Activated CD8-positive, alpha-beta T cell treated with anti-CD3 and anti-CD28 coated beads, Interleukin-2, amount 10 ng/mL, durations not matched to agents 7 days and 5 days (primary cell): ENCODE measurements around the gene DPP8. TPM values are rescaled to one million over a fixed set of nuclear protein-coding genes. Genes with fewer than 3 reads are reported as not detected.
"Not testable (repeated sequence)": the region's sequence is repeated elsewhere in the genome, so short reads cannot be mapped to it uniquely, and the experiment has no call there.

Source experiments
- ATAC-seq: fragments of 150-1000 bp; cut with Tn5 transposase; one replicate; pipeline ENCODE4 v1.10.0; 2021; ENCODE audit warnings: moderate library complexity
- CTCF ChIA-PET: fragments of 350-600 bp; sonication (Branson Sonifier 250); formaldehyde crosslinking; loops from one replicate; lab custom pipeline; 2021; ENCODE audit warnings: antibody characterized with exemption; lab: Charles Lee
- POLR2A ChIA-PET: fragments of 350-600 bp; sonication (Branson Sonifier 250); formaldehyde crosslinking; loops from one replicate; lab custom pipeline; 2021; ENCODE audit warnings: antibody characterized with exemption; lab: Charles Lee
- DNase-seq: peaks from one replicate; pipeline ENCODE4 v3.0.0-alpha.2; 2020
- H3K27ac Mint-ChIP-seq: one replicate; pipeline ENCODE4 v1.8.0; 2021; ENCODE audit warnings: mild to moderate bottlenecking, mixed read lengths
- H3K27me3 Mint-ChIP-seq: one replicate; pipeline ENCODE4 v1.8.0; 2021; ENCODE audit warnings: low read depth, mixed read lengths
- H3K36me3 Mint-ChIP-seq: one replicate; pipeline ENCODE4 v1.8.0; 2021; ENCODE audit warnings: low read depth, mixed read lengths
- H3K4me1 Mint-ChIP-seq: one replicate; pipeline ENCODE4 v1.8.0; 2021; ENCODE audit warnings: low read depth, mixed read lengths
- H3K4me3 Mint-ChIP-seq: one replicate; pipeline ENCODE4 v1.8.0; 2021; ENCODE audit warnings: mild to moderate bottlenecking, mixed read lengths
- H3K9me3 Mint-ChIP-seq: one replicate; pipeline ENCODE4 v1.8.0; 2022; ENCODE audit warnings: mixed read lengths; ENCODE audit not compliant: insufficient read depth
- total RNA-seq, 2 experiments: library from RNA; stranded (reverse); gene quantifications; one replicate each; pipeline ENCODE4 v1.2.3, GENCODE V29; 2021

Gene DPP8
- 10 to 100 TPM; 44.6 to 46.7 TPM for total RNA-seq

DNA sequence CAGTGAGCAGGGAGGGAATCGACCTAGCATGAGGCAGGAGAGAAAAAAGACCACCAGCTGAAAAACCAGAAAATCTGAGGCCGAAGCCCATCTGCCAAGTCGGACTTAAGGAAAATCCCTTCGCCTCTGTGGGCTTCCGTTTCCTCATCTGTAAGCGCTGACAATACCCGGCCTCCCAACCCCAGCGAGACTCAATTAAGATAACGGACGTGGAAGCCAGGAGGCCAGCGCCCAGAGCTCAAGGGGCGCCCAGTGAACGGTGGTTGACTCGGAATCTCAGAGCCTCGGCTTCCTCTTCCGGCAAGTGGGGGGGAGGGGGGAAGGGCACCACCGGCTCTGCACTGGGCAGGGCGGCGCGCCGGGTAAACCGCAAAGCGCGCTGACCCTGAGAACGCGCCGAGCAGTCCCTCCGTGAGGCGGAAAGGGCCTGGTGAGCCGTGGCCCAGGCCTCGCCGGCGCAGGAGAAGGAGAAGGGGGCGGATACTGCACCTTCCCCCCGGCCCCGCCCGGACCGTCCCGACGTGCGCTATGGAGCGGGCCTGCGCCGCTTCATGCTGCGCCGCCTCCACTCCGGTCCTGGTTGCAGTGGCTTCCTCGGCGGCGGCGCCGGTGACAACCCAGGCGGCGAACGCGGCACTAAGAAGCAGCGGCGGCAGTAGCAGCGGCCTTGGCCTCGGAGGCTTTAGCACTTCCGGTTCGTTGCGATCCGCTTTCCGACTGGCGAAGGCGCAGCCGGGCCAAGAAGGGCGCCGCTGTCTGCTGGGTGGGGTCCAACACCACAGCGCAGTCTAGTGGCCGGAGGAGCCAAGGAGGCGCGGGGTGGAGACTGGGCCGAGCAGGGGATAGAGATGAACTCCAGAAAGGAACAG, at the start of gene DPP8:
TSS of gene DPP8 (minus strand) at position 693 of the 869 bp plus-strand sequence. CDS start 5,136 bp downstream, outside the sequence.
- Mint-ChIP-seq H3K9me3 (no peaks in the 10 kb centered on the region), H3K27ac (peak within 1 kb of the TSS; percentile 93), H3K36me3 (peaks cover 32% of the 10 kb centered on the region), H3K27me3 (no peaks in the 10 kb centered on the region), H3K4me1 (peaks cover 39% of the 10 kb centered on the region), H3K4me3 (peak within 1 kb of the TSS; percentile 91)
- ATAC-seq (peak; percentile 94), DNase-seq (peak; percentile 96)
- CTCF ChIA-PET, result interaction anchor here (0.6 to 1.3 kb wide), 9 partner anchors 13 to 352 kb away, joined by 3 to 5 read pairs (median 3); partner anchors contain the start of gene RAB11A
- POLR2A ChIA-PET, result interaction anchor here (0.6 to 1.7 kb wide), 9 partner anchors 13 to 954 kb away, joined by 3 to 21 read pairs (median 4); partner anchors contain the start of genes HACD3 and RNU5B-1

DNA sequence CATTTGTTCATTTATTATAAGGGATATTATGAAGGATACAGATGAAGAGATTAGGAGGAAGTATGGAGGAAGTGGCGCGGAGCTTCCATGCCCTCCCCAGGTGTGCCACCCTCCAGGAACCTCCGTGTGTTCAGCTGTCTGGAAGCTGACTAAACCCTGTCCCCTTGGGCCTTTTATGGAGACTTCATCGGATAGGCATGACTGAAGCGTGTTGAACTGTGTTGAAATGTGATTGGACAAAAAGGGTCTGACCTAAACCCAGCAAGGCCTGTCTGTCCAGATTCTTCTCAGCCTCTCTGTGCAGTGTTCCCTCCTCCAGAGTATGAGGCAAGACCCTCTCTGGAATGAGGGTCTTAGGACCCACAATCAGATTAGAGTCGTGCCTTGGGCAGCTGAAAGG, 44.4 kb upstream of the DPP8 start:
- CTCF ChIA-PET, result interaction anchor here (1.3 kb wide), 1 partner anchor 12 kb away, joined by 4 read pairs; no protein-coding TSS in a partner anchor
- DNase-seq, result no peak
- H3K4me3 Mint-ChIP-seq, result no peak overlapping the region
- ATAC-seq, result no peak
- H3K4me1 Mint-ChIP-seq, result no peaks in the 10 kb centered on the region
- POLR2A ChIA-PET, result no interaction called here
- peaks cover 58% of the 10 kb centered on the region for H3K36me3 Mint-ChIP-seq
- no peak overlapping the region for H3K27ac Mint-ChIP-seq
- no peaks in the 10 kb centered on the region for H3K9me3 Mint-ChIP-seq
- H3K27me3 Mint-ChIP-seq, result no peaks in the 10 kb centered on the region

DNA sequence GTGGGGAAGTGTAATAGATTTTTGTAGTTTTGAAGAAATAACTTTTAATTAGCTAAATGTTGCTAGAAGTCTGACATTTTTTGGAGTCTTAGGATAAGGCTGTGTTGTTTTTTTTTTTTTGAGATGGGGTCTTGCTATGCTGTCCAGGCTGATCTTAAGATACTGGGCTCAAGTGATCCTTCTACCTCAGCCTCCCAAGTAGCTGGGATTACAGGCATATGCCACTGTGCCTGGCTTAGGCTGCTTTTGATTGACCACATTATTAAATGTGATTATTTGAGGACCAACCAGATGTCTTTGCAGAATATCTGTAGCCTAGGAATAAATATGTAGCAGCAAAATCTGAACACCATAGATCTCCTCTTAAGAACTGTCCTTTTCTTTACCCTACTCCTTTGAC, 42.5 kb upstream of the DPP8 start:
- no peaks in the 10 kb centered on the region for H3K9me3 Mint-ChIP-seq
- POLR2A ChIA-PET, result no interaction called here
- CTCF ChIA-PET, result no interaction called here
- H3K27ac Mint-ChIP-seq, result peak overlapping the region; percentile 8
- peaks cover 53% of the 10 kb centered on the region for H3K36me3 Mint-ChIP-seq
- no peak for DNase-seq
- no peaks in the 10 kb centered on the region for H3K27me3 Mint-ChIP-seq
- H3K4me3 Mint-ChIP-seq, result no peak overlapping the region
- ATAC-seq, result no peak
- no peaks in the 10 kb centered on the region for H3K4me1 Mint-ChIP-seq

DNA sequence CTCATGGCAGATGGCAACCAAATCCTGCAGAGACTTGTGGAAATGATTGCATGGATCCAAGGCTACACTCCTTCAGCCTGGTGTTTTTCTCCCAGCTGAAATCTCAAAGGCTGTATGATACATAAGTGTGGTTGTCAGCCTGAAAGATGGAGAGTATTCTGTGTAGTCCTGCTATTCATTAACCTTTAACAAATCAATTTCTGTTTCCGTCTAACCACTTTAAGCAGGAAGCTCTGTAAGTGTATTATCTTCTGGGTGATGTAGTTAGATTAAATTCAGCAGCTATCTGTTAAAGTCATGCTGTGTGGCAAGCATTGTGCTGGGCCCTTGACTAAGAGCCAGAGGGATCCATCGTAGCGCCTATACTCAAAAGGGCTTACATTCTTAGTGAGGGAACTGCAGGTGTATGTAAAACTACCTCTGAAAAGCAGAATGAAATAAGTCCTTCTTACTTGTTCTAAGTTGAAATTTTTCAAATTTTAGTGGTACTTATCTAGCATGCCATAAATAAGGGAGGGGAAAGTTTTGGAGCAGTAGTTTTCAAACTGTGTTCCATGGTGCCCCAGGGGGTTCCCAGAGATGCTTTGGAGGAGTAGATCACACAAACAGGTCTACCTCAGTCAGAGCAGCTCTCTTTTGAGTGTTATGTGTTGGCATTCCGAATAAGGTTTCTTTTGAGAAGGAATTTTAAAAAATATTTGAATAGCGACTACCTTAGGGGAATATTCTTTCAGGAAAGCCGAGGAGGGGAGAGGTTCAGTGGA, 41.7 kb upstream of the DPP8 start:
- no peak overlapping the region for H3K4me3 Mint-ChIP-seq
- H3K9me3 Mint-ChIP-seq, result no peaks in the 10 kb centered on the region
- H3K27ac Mint-ChIP-seq, result no peak overlapping the region
- DNase-seq, result no peak
- no peaks in the 10 kb centered on the region for H3K4me1 Mint-ChIP-seq
- no peak for ATAC-seq
- peaks cover 47% of the 10 kb centered on the region for H3K36me3 Mint-ChIP-seq
- CTCF ChIA-PET, result no interaction called here
- POLR2A ChIA-PET, result no interaction called here
- no peaks in the 10 kb centered on the region for H3K27me3 Mint-ChIP-seq

DNA sequence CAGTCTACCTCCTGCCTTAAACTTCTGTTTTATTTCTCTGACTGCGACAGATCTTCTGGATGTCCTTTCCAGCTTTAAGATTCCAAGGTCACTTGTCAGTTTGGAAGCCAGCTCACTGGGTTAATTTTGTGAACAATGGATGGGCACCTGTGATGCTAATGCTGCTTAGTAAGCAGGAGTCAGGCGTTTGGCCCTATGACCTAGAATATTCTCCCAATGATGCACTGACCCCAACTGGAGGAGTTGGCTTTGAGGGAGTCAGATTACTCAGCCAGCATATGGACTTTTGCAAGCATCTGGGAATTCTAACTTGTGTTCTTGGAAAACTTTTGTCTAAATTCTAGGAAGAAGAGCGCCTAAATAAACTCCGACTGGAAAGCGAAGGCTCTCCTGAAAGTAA, 40.8 kb upstream of the DPP8 start:
- ChIA-PET POLR2A (no interaction called here), CTCF (no interaction called here)
- Mint-ChIP-seq H3K27ac (no peak overlapping the region), H3K4me3 (no peak overlapping the region), H3K4me1 (no peaks in the 10 kb centered on the region), H3K36me3 (peaks cover 46% of the 10 kb centered on the region), H3K27me3 (no peaks in the 10 kb centered on the region), H3K9me3 (no peaks in the 10 kb centered on the region)
- no peak for DNase-seq
- ATAC-seq, result no peak

DNA sequence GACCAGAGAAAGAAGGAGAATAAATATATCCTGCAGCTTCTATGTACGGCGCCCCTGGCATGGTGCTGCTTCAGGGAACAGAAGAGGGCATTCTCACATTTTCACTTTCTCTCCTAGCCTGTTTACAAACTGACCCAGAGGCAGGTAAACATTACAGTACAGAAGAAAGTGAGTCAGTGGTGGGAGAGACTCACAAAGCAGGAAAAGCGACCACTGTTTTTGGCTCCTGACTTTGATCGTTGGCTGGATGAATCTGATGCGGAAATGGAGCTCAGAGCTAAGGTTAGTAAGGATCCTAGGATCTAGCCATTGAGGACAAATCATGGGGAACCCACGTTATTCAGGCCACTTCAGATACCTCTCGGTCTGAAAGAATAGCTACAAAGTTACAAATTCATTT, 39.1 kb upstream of the DPP8 start:
- DNase-seq (no peak), ATAC-seq (no peak)
- Mint-ChIP-seq H3K27ac (no peak overlapping the region), H3K27me3 (no peaks in the 10 kb centered on the region), H3K4me1 (no peaks in the 10 kb centered on the region), H3K4me3 (no peak overlapping the region), H3K9me3 (no peaks in the 10 kb centered on the region), H3K36me3 (peaks cover 39% of the 10 kb centered on the region)
- CTCF ChIA-PET, result no interaction called here
- POLR2A ChIA-PET, result no interaction called here

DNA sequence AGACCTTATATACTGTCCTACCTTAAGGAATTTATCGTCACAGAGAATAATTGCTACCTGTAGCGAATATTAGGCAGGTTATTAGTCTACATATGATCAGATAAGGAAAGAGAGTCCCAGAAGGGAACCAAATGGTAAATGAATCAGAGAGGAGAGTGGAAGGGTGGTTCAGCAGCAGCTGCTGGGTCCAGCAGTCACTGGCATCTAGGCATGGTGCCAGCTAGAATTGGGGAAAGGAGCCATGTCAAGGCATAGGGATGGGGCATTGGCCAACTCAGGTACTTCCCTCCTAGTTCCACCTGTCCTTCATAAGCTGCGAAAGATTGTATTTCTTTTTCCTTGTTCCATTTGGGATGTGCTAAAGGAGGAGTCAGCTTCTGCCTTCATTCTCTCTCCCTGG, 36.2 kb upstream of the DPP8 start:
- no peaks in the 10 kb centered on the region for H3K27me3 Mint-ChIP-seq
- no peaks in the 10 kb centered on the region for H3K9me3 Mint-ChIP-seq
- H3K27ac Mint-ChIP-seq, result no peak overlapping the region
- CTCF ChIA-PET, result interaction anchor here (1.9 kb wide), 1 partner anchor 10 kb away, joined by 4 read pairs; no protein-coding TSS in a partner anchor
- POLR2A ChIA-PET, result no interaction called here
- peaks cover 26% of the 10 kb centered on the region for H3K36me3 Mint-ChIP-seq
- DNase-seq (no peak), ATAC-seq (no peak)
- no peak overlapping the region for H3K4me3 Mint-ChIP-seq
- H3K4me1 Mint-ChIP-seq, result peaks cover 10% of the 10 kb centered on the region

DNA sequence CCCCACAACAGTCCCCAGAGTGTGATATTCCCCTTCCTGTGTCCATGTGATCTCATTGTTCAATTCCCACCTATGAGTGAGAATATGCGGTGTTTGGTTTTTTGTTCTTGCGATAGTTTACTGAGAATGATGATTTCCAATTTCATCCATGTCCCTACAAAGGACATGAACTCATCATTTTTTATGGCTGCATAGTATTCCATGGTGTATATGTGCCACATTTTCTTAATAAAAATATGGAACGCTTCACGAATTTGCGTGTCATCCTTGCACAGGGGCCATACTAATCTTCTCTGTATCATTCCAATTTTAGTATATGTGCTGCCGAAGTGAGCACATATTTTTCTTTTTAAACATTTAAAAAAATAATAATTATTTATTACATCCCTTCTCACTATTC, 35.4 kb upstream of the DPP8 start:
- H3K9me3 Mint-ChIP-seq, H3K27me3 Mint-ChIP-seq, CTCF ChIA-PET, ATAC-seq, H3K4me3 Mint-ChIP-seq, DNase-seq, H3K27ac Mint-ChIP-seq, POLR2A ChIA-PET: not testable (repeated sequence)
- H3K36me3 Mint-ChIP-seq, result peaks cover 21% of the 10 kb centered on the region
- H3K4me1 Mint-ChIP-seq, result peaks cover 10% of the 10 kb centered on the region

DNA sequence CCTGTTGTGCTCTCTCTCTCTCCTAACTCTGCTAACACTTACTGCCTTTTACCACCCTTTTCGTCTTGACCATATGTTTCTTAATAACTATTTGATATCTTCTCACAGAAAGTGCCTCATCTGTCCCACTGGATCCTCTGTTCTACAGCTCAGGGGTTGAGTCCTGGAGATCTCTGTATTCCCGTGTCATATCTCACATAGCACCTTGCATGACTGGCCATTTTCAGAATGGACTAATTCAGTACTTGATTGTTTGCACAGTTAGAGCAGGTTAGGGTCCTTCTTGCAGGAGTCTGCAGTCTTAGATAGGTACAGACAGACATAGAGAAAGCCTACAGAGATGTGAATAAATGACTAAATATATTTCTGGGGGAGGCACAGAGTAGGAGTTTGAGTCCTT, 33.7 kb upstream of the DPP8 start:
- ATAC-seq, result no peak
- H3K9me3 Mint-ChIP-seq, result no peaks in the 10 kb centered on the region
- H3K4me1 Mint-ChIP-seq, result peaks cover 10% of the 10 kb centered on the region
- H3K27ac Mint-ChIP-seq, result no peak overlapping the region
- ChIA-PET CTCF (interaction anchor here (1.5 to 1.7 kb wide), 2 partner anchors 10 to 59 kb away, joined by 4 to 7 read pairs; partner anchors contain the start of gene INTS14), POLR2A (no interaction called here)
- no peak for DNase-seq
- H3K27me3 Mint-ChIP-seq, result no peaks in the 10 kb centered on the region
- H3K4me3 Mint-ChIP-seq, result no peak overlapping the region
- H3K36me3 Mint-ChIP-seq, result peaks cover 13% of the 10 kb centered on the region

DNA sequence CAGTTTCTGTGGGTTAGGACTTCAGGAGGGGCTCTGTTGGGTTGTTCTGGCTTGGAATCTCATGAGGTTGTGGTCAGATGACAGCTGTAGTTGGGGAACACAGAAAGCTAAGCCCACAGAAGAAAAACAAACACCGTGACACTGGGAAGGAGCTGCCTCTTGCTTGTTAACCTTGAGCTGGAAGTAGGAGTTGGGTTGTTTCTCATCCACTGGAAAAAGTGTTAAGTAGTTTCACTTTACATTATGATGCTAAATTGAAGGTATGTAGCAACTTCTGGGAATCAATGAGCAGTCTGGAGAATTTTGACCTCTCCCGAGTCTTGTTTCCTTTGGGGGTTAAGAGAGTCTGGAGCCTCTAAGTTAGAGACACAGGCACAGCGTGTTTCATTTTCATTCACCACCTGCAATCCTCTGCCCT, 33.2 kb upstream of the DPP8 start:
- Mint-ChIP-seq H3K4me1 (peaks cover 10% of the 10 kb centered on the region), H3K36me3 (peaks cover 12% of the 10 kb centered on the region), H3K4me3 (no peak overlapping the region), H3K27me3 (no peaks in the 10 kb centered on the region), H3K9me3 (no peaks in the 10 kb centered on the region), H3K27ac (peak overlapping the region; percentile 54)
- ChIA-PET POLR2A (no interaction called here), CTCF (interaction anchor here (1.5 to 1.7 kb wide), 2 partner anchors 10 to 60 kb away, joined by 4 to 7 read pairs; partner anchors contain the start of gene INTS14)
- DNase-seq (no peak), ATAC-seq (no peak)

DNA sequence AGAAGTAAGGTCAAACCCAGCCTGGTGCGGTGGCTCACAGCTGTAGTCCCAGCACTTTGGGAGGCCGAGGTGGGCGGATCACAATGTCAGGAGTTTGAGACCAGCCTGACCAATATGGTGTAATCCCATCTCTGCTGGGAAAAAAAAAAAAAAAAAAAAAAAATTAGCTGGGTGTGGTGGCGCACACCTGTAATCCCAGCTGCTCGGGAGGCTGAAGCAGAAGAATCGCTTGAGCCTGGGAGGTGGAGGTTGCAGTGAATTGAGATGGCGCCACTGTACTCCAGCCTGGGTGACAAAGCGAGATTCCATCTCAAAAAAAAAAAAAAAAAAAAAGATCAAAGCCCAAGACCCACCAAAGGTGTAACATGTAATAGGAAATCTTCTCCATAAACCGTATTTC, 31.8 kb upstream of the DPP8 start:
- ATAC-seq, H3K4me3 Mint-ChIP-seq, H3K27ac Mint-ChIP-seq, DNase-seq, H3K27me3 Mint-ChIP-seq, H3K9me3 Mint-ChIP-seq, H3K36me3 Mint-ChIP-seq, POLR2A ChIA-PET: not testable (repeated sequence)
- CTCF ChIA-PET, result interaction anchor here (1.7 kb wide), 1 partner anchor 12 kb away, joined by 4 read pairs; no protein-coding TSS in a partner anchor
- peaks cover 10% of the 10 kb centered on the region for H3K4me1 Mint-ChIP-seq
